PFSK-1 (cell line): Measurements from ENCODE around the gene TBC1D22A.

Experiments
- FOXP2 ChIP-seq: optimal IDR thresholded peaks from 2 replicates; pipeline ENCODE3; 2011; ENCODE audit warnings: borderline replicate concordance, control low read depth, inconsistent platforms; ENCODE audit not compliant: insufficient read depth; ENCODE audit errors: extremely low read length, extremely low read depth
- POLR2AphosphoS5 ChIP-seq: IDR thresholded peaks from 2 replicates; pipeline ENCODE4 v1.6.1; 2012; ENCODE audit warnings: low read depth, mild to moderate bottlenecking, control low read depth, low read length, moderate library complexity
- SIN3A ChIP-seq: IDR thresholded peaks from 2 replicates; pipeline ENCODE4 v1.6.1; 2012; ENCODE audit warnings: mild to moderate bottlenecking, low read length, moderate library complexity, borderline replicate concordance; ENCODE audit not compliant: insufficient read depth
- TAF1 ChIP-seq: IDR thresholded peaks from 2 replicates; pipeline ENCODE4 v1.6.1; 2012; ENCODE audit warnings: low read length, control low read depth, borderline replicate concordance; ENCODE audit not compliant: insufficient read depth
- TF ChIP-seq, protein P1 (sequence below), 2 experiments: IDR thresholded peaks; 2 replicates each; pipeline versions ENCODE4 v1.6.1 to v1.8.0; 2011 to 2012; ENCODE audit warnings: low read depth in 2 of 2, low read length in 2 of 2, control low read depth in 1 of 2, inconsistent platforms in 1 of 2, mild to moderate bottlenecking in 1 of 2, moderate library complexity in 1 of 2; ENCODE audit not compliant: insufficient read depth in 1 of 2

Gene TBC1D22A

DNA sequence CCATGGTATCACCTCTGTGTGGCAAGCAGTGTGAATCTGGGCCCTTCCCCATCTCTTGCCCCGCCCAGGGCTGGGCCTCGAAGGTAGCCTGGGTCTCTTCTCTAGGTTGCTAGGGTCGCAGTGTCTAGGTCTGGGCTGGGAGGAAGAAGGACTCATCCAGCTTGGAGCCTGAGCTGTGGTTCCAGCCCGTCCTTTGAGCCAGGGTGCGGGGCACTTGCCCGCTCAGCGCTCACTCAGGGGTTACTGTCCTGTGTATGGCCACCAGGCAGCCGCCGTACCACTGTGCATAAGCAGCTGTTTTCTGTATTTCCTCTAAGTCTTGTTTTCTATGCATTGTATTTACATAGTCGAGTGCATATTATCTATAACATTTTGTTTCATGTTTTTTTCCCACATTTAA, 160.9 kb downstream of the TBC1D22A start:
- no peak for TF ChIP-seq POLR2AphosphoS5
- TF ChIP-seq SIN3A: no peak
- TF ChIP-seq, protein P1, sequence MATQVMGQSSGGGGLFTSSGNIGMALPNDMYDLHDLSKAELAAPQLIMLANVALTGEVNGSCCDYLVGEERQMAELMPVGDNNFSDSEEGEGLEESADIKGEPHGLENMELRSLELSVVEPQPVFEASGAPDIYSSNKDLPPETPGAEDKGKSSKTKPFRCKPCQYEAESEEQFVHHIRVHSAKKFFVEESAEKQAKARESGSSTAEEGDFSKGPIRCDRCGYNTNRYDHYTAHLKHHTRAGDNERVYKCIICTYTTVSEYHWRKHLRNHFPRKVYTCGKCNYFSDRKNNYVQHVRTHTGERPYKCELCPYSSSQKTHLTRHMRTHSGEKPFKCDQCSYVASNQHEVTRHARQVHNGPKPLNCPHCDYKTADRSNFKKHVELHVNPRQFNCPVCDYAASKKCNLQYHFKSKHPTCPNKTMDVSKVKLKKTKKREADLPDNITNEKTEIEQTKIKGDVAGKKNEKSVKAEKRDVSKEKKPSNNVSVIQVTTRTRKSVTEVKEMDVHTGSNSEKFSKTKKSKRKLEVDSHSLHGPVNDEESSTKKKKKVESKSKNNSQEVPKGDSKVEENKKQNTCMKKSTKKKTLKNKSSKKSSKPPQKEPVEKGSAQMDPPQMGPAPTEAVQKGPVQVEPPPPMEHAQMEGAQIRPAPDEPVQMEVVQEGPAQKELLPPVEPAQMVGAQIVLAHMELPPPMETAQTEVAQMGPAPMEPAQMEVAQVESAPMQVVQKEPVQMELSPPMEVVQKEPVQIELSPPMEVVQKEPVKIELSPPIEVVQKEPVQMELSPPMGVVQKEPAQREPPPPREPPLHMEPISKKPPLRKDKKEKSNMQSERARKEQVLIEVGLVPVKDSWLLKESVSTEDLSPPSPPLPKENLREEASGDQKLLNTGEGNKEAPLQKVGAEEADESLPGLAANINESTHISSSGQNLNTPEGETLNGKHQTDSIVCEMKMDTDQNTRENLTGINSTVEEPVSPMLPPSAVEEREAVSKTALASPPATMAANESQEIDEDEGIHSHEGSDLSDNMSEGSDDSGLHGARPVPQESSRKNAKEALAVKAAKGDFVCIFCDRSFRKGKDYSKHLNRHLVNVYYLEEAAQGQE (IDR thresholded peaks at IDR 0.05; ENCODE audit: insufficient read depth in 1 of 2, low read depth in 2 of 2, low read length in 2 of 2): no peak
- TF ChIP-seq TAF1: no peak
- TF ChIP-seq FOXP2: no peak

DNA sequence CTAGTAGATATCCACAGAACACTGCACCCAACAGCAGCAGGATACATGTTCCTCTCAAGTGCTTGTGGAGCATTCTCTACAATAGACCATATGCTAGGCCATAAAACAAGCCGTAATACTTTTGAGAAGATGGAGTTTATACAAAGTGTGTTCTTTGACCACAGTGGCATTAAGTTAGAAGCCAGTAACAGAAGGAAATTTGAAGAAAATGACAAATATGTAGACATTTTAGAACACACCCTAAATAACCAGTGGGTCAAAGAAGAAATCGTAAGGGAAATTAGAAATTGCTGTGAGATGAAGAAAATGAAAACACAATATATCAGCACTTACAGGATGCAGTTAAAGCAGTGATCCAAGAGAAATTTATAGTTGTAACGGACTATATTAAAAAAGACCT, 163.4 kb downstream of the TBC1D22A start:
- no peak for TF ChIP-seq TAF1
- TF ChIP-seq FOXP2: no peak
- TF ChIP-seq POLR2AphosphoS5: no peak
- TF ChIP-seq, protein P1 (IDR thresholded peaks at IDR 0.05; ENCODE audit: insufficient read depth in 1 of 2, low read depth in 2 of 2, low read length in 2 of 2): no peak
- no peak for TF ChIP-seq SIN3A

DNA sequence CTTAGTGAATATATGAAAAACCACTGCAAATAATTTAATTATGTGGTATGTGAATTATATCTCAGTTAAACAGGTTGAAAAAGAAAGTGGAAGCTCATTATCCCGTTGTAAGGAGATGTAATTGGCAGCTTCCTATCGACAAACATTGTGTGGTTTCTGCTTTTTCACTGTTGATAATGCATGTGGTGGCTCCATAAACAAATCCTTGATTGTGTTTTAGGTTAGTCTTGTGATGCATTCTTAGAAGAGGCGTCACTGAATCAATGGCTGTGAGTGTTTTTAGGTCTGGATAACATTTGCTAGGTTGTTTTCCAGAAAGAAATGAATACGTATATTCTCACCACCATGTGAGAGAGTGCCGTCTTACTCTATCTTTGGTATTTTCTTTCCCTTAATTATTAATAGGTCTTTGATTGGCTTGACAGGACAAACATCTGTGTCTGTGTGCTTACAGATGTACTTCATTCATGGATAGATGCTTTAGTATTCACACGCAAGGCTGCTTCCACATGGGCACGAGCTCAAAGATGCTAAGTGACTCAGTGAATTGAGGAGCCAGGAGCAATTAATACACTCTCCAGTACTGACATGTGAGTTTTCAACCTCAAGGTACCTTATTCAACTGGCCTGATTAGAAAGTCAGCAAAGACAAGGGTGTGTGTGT, 166.7 kb downstream of the TBC1D22A start:
- TF ChIP-seq FOXP2: no peak
- TF ChIP-seq, protein P1 (IDR thresholded peaks at IDR 0.05; ENCODE audit: insufficient read depth in 1 of 2, low read depth in 2 of 2, low read length in 2 of 2): no peak
- no peak for TF ChIP-seq SIN3A
- no peak for TF ChIP-seq POLR2AphosphoS5
- no peak for TF ChIP-seq TAF1

DNA sequence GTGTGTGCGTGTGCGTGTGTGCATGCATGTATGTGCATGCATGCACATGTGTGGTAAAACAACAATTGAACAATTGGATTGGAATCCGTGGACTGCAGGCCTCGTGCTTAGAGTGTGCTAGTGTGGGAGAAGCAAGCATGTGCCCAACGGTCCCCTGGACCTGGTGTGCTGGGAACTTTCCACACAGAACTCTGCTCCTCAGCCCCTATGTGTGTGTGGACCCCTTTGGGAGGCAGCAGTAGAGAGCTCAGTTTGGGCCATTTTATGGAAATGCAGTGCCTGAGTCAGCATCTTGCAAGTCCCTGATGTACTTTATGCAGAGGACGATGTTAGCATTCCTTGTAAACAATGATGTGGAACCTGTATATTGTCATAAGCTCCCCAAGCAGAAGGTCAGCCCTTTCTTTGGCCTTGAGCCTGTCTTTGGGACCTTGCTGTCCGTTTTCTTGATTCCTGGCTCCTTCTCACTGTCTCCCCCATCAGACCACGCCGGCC, 167.3 kb downstream of the TBC1D22A start:
- TF ChIP-seq TAF1: no peak
- TF ChIP-seq SIN3A: no peak
- TF ChIP-seq POLR2AphosphoS5: no peak
- TF ChIP-seq FOXP2: no peak
- TF ChIP-seq, protein P1 (IDR thresholded peaks at IDR 0.05; ENCODE audit: insufficient read depth in 1 of 2, low read depth in 2 of 2, low read length in 2 of 2): no peak

DNA sequence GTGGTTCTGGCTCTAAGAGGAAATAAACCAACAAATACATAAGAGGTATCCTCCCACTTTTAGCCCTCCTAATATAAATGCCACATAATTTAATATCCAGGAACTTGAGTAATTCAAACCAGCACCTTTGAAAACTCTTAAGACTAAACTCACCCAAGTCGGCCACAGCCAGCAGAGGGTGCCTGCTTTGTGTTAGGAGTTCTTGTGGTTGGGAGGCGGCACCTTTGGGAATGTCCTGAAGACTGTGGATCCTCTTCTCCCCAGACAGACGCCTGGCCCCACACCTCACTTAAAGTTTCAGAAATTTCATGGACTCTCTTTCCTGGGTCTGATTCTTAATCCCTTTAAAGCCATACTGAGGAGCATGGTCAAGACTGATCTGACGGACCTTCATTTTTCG, 169.0 kb downstream of the TBC1D22A start:
- TF ChIP-seq TAF1 (no peak), SIN3A (no peak), FOXP2 (no peak), POLR2AphosphoS5 (no peak)
- TF ChIP-seq, protein P1 (IDR thresholded peaks at IDR 0.05; ENCODE audit: insufficient read depth in 1 of 2, low read depth in 2 of 2, low read length in 2 of 2): no peak
